ENCODE measurements around the gene IL33. TPM values are rescaled to one million over a fixed set of nuclear protein-coding genes. Genes with fewer than 3 reads are reported as not detected.

IL33 gene
- polyA plus RNA-seq, 1 donor from 2014 or later, result 0.78 TPM

Other genes with a start within 250 kb of the IL33 start
- gene RANBP6, start 200.2 kb upstream of the IL33 start, polyA plus RNA-seq (ENCODE audit: insufficient read depth, low read depth, low replicate concordance), result 9.8 TPM
- gene TPD52L3, start 112.6 kb downstream of the IL33 start, polyA plus RNA-seq (ENCODE audit: insufficient read depth, low read depth, low replicate concordance), result not detected
- 26.7 TPM for gene UHRF2, start 197.4 kb downstream of the IL33 start, polyA plus RNA-seq (ENCODE audit: insufficient read depth, low read depth, low replicate concordance)